Nephron (organoid): ENCODE results near the gene RNF13.
"Not testable (repeated sequence)": the region's sequence is repeated elsewhere in the genome, so short reads cannot be mapped to it uniquely, and the experiment has no call there.

ENCODE experiments used
- H3K27ac Mint-ChIP-seq, 3 experiments: 2 replicates each; pipeline ENCODE4 v1.8.0; 2020; ENCODE audit warnings: mixed read lengths in 3 of 3, mild to moderate bottlenecking in 2 of 3, moderate library complexity in 1 of 3
- H3K27me3 Mint-ChIP-seq: 2 replicates; pipeline ENCODE4 v1.8.0; 2021; ENCODE audit warnings: low read depth, mild to moderate bottlenecking, moderate library complexity, mixed read lengths
- H3K36me3 Mint-ChIP-seq: 2 replicates; pipeline ENCODE4 v1.8.0; 2020; ENCODE audit warnings: low read depth, mixed read lengths
- H3K4me1 Mint-ChIP-seq: 2 replicates; pipeline ENCODE4 v1.8.0; 2020; ENCODE audit warnings: mixed read lengths
- H3K4me3 Mint-ChIP-seq, 3 experiments: 2 replicates each; pipeline ENCODE4 v1.8.0; 2020; ENCODE audit warnings: mild to moderate bottlenecking in 3 of 3, mixed read lengths in 3 of 3, moderate library complexity in 2 of 3
- H3K9me3 Mint-ChIP-seq: 2 replicates; pipeline ENCODE4 v1.8.0; 2020; ENCODE audit warnings: mixed read lengths
- TF ChIP-seq, protein P1 (sequence below), 3 experiments: fragments of 200-600 bp; sonication (generic); IDR thresholded peaks; one replicate each; pipeline ENCODE4 v1.5.0; 2021; ENCODE audit warnings: antibody characterized with exemption in 3 of 3; ENCODE audit not compliant: unreplicated experiment in 3 of 3

RNF13 gene

GRCh38 chr3:149977386-149977785 is 164.4 kb downstream of the RNF13 start:
- H3K9me3 Mint-ChIP-seq, result peaks cover 3% of the 10 kb centered on the region
- H3K4me1 Mint-ChIP-seq, result peaks cover 16% of the 10 kb centered on the region
- H3K36me3 Mint-ChIP-seq, result no peaks in the 10 kb centered on the region
- TF ChIP-seq, protein P1, sequence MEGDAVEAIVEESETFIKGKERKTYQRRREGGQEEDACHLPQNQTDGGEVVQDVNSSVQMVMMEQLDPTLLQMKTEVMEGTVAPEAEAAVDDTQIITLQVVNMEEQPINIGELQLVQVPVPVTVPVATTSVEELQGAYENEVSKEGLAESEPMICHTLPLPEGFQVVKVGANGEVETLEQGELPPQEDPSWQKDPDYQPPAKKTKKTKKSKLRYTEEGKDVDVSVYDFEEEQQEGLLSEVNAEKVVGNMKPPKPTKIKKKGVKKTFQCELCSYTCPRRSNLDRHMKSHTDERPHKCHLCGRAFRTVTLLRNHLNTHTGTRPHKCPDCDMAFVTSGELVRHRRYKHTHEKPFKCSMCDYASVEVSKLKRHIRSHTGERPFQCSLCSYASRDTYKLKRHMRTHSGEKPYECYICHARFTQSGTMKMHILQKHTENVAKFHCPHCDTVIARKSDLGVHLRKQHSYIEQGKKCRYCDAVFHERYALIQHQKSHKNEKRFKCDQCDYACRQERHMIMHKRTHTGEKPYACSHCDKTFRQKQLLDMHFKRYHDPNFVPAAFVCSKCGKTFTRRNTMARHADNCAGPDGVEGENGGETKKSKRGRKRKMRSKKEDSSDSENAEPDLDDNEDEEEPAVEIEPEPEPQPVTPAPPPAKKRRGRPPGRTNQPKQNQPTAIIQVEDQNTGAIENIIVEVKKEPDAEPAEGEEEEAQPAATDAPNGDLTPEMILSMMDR (IDR thresholded peaks at IDR 0.05; ENCODE audit: unreplicated experiment in 3 of 3), result no peak
- no peaks in the 10 kb centered on the region for H3K27me3 Mint-ChIP-seq
- H3K4me3 Mint-ChIP-seq, result no peak overlapping the region
- H3K27ac Mint-ChIP-seq, result peak overlapping the region; percentile 52 to 63 (median 60)

GRCh38 chr3:149981979-149982378 is 169.0 kb downstream of the RNF13 start:
- peaks cover 11% of the 10 kb centered on the region for H3K4me1 Mint-ChIP-seq
- not testable (repeated sequence) for H3K9me3 Mint-ChIP-seq, H3K36me3 Mint-ChIP-seq, H3K27ac Mint-ChIP-seq, H3K27me3 Mint-ChIP-seq, H3K4me3 Mint-ChIP-seq

DNA sequence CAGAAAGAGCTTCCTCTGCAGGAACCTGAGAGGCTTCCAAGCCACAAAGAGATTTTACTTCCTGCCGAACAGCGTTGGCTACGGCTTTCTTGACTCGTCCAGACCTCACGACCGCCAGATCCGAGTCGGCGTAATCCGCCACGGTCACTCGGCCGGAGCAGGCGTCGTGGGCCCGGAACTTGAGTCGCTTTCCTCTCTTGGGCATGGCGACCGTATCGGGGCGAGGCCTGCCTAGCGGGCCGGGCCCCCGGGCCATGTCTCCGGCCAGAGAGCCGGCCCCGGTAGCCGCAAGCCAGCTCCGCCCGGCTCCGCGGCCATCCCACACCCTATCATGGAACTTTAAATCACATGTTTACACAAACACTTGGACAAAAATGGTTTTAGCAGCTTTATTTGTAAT is 170.0 kb downstream of the RNF13 start:
- not testable (repeated sequence) for H3K36me3 Mint-ChIP-seq, H3K4me3 Mint-ChIP-seq, H3K27me3 Mint-ChIP-seq, H3K27ac Mint-ChIP-seq, H3K4me1 Mint-ChIP-seq, H3K9me3 Mint-ChIP-seq

DNA sequence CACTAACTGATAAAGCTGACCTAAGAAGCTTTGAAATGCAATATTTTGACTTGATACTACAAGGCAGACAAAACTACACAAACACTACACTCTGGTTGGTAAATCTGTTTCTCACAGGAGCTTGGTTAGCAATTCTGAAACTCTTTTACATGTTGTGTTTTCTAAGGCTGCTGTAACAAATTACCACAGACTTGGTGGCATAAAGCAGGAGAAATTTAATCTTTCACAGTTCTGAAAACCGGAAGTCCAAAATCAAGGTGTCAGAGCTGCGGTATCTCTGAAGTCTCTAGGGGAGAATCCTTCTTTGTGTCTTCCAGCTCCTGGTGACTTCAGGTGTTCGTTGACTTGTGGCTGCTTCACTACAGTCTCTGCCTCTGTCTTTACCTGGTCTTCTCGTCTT is 170.6 kb downstream of the RNF13 start:
- H3K27me3 Mint-ChIP-seq, result no peaks in the 10 kb centered on the region
- H3K9me3 Mint-ChIP-seq, result peaks cover 3% of the 10 kb centered on the region
- no peaks in the 10 kb centered on the region for H3K4me1 Mint-ChIP-seq
- H3K27ac Mint-ChIP-seq, result no peak overlapping the region
- TF ChIP-seq, protein P1 (IDR thresholded peaks at IDR 0.05; ENCODE audit: unreplicated experiment in 3 of 3), result no peak
- no peaks in the 10 kb centered on the region for H3K36me3 Mint-ChIP-seq
- H3K4me3 Mint-ChIP-seq, result no peak overlapping the region

DNA sequence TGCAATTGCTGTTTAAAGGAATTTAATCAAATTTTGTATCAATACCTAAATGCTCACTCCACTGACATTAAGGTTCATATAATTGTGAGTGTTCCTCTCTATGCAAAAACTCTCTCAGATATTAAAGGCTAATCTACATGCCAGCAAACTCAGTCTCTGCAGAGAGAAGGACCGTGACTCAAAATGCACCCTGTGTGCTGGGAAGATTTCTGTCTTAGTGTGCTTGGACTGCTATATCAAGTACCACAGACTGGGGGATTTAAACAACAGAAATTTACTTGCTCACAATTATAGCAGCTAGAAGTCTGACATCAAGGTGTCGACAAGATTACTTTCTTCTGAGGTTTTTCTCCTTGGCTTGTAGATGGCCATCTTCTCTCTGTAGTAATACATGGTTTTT is 176.3 kb downstream of the RNF13 start:
- TF ChIP-seq, protein P1 (IDR thresholded peaks at IDR 0.05; ENCODE audit: unreplicated experiment in 3 of 3), result no peak
- Mint-ChIP-seq H3K9me3 (peaks cover 5% of the 10 kb centered on the region), H3K4me3 (no peak overlapping the region), H3K36me3 (no peaks in the 10 kb centered on the region), H3K4me1 (no peaks in the 10 kb centered on the region), H3K27ac (no peak overlapping the region), H3K27me3 (peaks cover 3% of the 10 kb centered on the region)

- H3K9me3 Mint-ChIP-seq, result peaks cover 16% of the 10 kb centered on the region
- H3K27ac Mint-ChIP-seq, result peak overlapping the region; percentile 20 to 63 (median 43)
- H3K4me3 Mint-ChIP-seq, result no peak overlapping the region
- TF ChIP-seq, protein P1 (IDR thresholded peaks at IDR 0.05; ENCODE audit: unreplicated experiment in 3 of 3), result no peak
- H3K36me3 Mint-ChIP-seq, result no peaks in the 10 kb centered on the region
- peaks cover 3% of the 10 kb centered on the region for H3K27me3 Mint-ChIP-seq
- no peaks in the 10 kb centered on the region for H3K4me1 Mint-ChIP-seq
Measured at GRCh38 chr3:149990423-149990948, 177.5 kb downstream of the RNF13 start.

- Mint-ChIP-seq H3K27ac (no peak overlapping the region), H3K27me3 (peaks cover 3% of the 10 kb centered on the region), H3K9me3 (peaks cover 21% of the 10 kb centered on the region), H3K4me3 (no peak overlapping the region), H3K36me3 (no peaks in the 10 kb centered on the region), H3K4me1 (no peaks in the 10 kb centered on the region)
- TF ChIP-seq, protein P1 (IDR thresholded peaks at IDR 0.05; ENCODE audit: unreplicated experiment in 3 of 3), result no peak
Measured at GRCh38 chr3:149992416-149993058, 179.5 kb downstream of the RNF13 start.
